Measurements from ENCODE around the gene PDPN. TPM values are rescaled to one million over a fixed set of nuclear protein-coding genes. Genes with fewer than 3 reads are reported as not detected.

Gene PDPN
- total RNA-seq, 3 donors from 2014 or later, result 18.1 to 38.8 (median 29.2) TPM

- H3K4me3 ChIP-seq, result no peak overlapping the region
- peaks cover 0 to 8% of the 10 kb centered on the region in 2 donors for H3K4me1 ChIP-seq
- intact Hi-C loops (cut with DNase I; ENCODE audit: low total_unique reads), result no loop called here
- peak overlapping the region in 1 of 2 donors; percentile 52 for H3K27ac ChIP-seq
- TF ChIP-seq POLR2AphosphoS5 (IDR thresholded peaks at IDR 0.05), result no peak
- no peak for TF ChIP-seq POLR2A (IDR thresholded peaks at IDR 0.05)
- TF ChIP-seq CTCF (IDR thresholded peaks at IDR 0.05), result no peak
- DNase-seq (ENCODE audit: low spot score in 2 of 2), result no peak
- H3K27me3 ChIP-seq, result no peaks in the 10 kb centered on the region
- H3K36me3 ChIP-seq, result no peaks in the 10 kb centered on the region
- no peaks in the 10 kb centered on the region for H3K9me3 ChIP-seq
Observed at GRCh38 chr1:13595411-13595810, 11.8 kb downstream of the PDPN start.

GRCh38 chr1:13597166-13597565, 13.5 kb downstream of the PDPN start:
- H3K27ac ChIP-seq, result no peak overlapping the region
- intact Hi-C loops (cut with DNase I; ENCODE audit: low total_unique reads), result no loop called here

GRCh38 chr1:13600762-13601453, 17.3 kb downstream of the PDPN start:
- intact Hi-C loops (cut with DNase I; ENCODE audit: low total_unique reads), result no loop called here
- no peak for DNase-seq (ENCODE audit: low spot score in 2 of 2)
- no peaks in the 10 kb centered on the region for H3K36me3 ChIP-seq
- H3K27ac ChIP-seq, result peak overlapping the region; percentile 1 to 66
- H3K9me3 ChIP-seq, result no peaks in the 10 kb centered on the region
- no peak for TF ChIP-seq CTCF (IDR thresholded peaks at IDR 0.05)
- TF ChIP-seq POLR2AphosphoS5 (IDR thresholded peaks at IDR 0.05), result no peak
- TF ChIP-seq POLR2A (IDR thresholded peaks at IDR 0.05), result no peak
- no peaks in the 10 kb centered on the region for H3K4me1 ChIP-seq
- no peaks in the 10 kb centered on the region for H3K27me3 ChIP-seq
- H3K4me3 ChIP-seq, result no peak overlapping the region

More at GRCh38 chr1:13597166-13597565, 13.5 kb downstream of the PDPN start:
- Histone ChIP-seq H3K36me3 (no peaks in the 10 kb centered on the region), H3K9me3 (no peaks in the 10 kb centered on the region), H3K27me3 (no peaks in the 10 kb centered on the region), H3K4me3 (no peak overlapping the region), H3K4me1 (peaks cover 0 to 8% of the 10 kb centered on the region in 2 donors)
- DNase-seq (ENCODE audit: low spot score in 2 of 2), result no peak
- TF ChIP-seq POLR2A (IDR thresholded peaks at IDR 0.05), result no peak
- TF ChIP-seq CTCF (IDR thresholded peaks at IDR 0.05), result no peak
- no peak for TF ChIP-seq POLR2AphosphoS5 (IDR thresholded peaks at IDR 0.05)

GRCh38 chr1:13604176-13604575, 20.5 kb downstream of the PDPN start:
- H3K9me3 ChIP-seq, result no peaks in the 10 kb centered on the region
- no peaks in the 10 kb centered on the region for H3K4me1 ChIP-seq
- TF ChIP-seq POLR2A (IDR thresholded peaks at IDR 0.05), result no peak
- no peak for TF ChIP-seq POLR2AphosphoS5 (IDR thresholded peaks at IDR 0.05)
- TF ChIP-seq CTCF (IDR thresholded peaks at IDR 0.05), result no peak
- DNase-seq (ENCODE audit: low spot score in 2 of 2), result no peak
- intact Hi-C loops (cut with DNase I; ENCODE audit: low total_unique reads), result no loop called here
- H3K36me3 ChIP-seq, result no peaks in the 10 kb centered on the region
- no peak overlapping the region for H3K27ac ChIP-seq
- no peaks in the 10 kb centered on the region for H3K27me3 ChIP-seq
- no peak overlapping the region for H3K4me3 ChIP-seq

- intact Hi-C loops (cut with DNase I; ENCODE audit: low total_unique reads), result no loop called here
- H3K4me1 ChIP-seq, result no peaks in the 10 kb centered on the region
- H3K36me3 ChIP-seq, result no peaks in the 10 kb centered on the region
- no peak for DNase-seq (ENCODE audit: low spot score in 2 of 2)
- H3K9me3 ChIP-seq, result no peaks in the 10 kb centered on the region
- no peak overlapping the region for H3K4me3 ChIP-seq
- no peak for TF ChIP-seq CTCF (IDR thresholded peaks at IDR 0.05)
- no peak for TF ChIP-seq POLR2AphosphoS5 (IDR thresholded peaks at IDR 0.05)
- TF ChIP-seq POLR2A (IDR thresholded peaks at IDR 0.05), result no peak
- H3K27ac ChIP-seq, result peak overlapping the region; percentile 27 to 79
- no peaks in the 10 kb centered on the region for H3K27me3 ChIP-seq
Observed at GRCh38 chr1:13604721-13605120, 21.1 kb downstream of the PDPN start.

Measured in breast epithelium (tissue), 4 donors.